NCI-H82 (cell line): ENCODE measurements around the gene SSR4.
"Not testable (repeated sequence)": the region's sequence is repeated elsewhere in the genome, so short reads cannot be mapped to it uniquely, and the experiment has no call there.

Experiments used
- DNase-seq: peaks from one replicate; lab custom pipeline; 2025; lab: John Stamatoyannopoulos, UW

SSR4 gene

DNA sequence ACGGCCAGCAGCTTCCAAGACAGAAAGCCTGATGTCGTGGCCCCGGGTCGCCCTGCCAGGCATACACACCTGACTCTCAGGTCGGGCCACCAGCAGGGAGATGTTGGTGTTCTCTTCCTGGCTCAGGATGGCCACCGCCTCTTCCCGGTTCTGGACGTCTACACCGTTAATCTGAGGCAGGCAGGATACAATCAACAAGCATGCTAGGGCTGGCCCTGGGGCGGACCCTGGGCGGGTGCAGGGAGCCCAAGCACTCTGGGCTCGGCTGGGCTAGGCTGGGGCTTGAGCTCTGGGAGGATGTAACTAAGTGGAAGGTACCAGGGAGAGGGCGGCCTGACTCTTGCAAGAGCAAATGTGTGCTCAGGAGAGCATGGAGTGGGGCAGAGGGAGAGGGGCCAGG, 11.0 kb downstream of the SSR4 start:
- no peak for DNase-seq

DNA sequence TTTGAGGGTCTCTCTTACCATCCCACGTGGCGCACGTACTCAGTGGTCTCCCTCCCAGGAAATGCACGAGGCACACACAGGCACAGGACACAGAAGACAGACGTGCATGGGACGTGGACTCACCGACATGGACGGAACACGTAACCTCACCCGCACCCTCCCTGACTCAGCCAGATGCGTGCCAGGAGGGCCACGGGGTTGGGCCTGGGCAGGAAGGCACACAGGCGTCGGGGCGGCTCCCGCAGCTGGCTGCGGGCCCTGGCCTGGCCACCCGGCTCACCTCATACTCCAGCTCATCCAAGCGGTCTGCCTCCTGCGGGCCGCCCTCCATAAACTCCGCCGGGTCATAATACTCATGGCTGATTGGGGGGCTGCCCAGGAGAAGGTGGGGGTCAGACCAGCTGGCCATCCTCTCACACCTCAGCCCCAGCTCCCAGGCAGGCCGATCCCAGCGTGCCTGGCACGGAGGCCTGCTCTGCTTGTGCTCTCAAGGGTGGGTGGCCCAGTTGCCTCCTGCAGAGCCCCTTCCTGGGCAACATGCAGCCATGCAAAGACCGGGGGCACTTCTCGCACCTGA, 12.6 kb downstream of the SSR4 start:
- DNase-seq, result no peak

DNA sequence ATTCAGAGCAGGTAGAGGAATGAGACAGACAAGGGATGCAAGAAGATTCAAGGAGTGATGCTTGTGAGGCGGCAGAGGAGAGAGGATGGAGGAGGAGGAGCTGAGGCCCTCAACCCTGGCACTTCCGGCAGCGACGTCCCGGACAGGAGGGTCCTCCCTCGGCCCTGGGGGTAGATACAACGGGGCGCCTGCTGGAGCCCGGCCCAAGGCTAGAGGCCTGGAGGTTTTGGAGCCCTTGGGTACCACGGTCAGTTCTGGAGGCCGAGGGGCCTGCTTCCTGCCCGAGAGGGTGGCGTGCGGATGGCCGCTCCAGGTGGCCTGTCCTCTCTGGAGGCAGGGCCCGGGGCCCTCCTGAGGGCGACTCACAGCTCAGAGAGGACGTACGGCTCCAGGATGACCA, 13.5 kb downstream of the SSR4 start:
- DNase-seq, result no peak

DNA sequence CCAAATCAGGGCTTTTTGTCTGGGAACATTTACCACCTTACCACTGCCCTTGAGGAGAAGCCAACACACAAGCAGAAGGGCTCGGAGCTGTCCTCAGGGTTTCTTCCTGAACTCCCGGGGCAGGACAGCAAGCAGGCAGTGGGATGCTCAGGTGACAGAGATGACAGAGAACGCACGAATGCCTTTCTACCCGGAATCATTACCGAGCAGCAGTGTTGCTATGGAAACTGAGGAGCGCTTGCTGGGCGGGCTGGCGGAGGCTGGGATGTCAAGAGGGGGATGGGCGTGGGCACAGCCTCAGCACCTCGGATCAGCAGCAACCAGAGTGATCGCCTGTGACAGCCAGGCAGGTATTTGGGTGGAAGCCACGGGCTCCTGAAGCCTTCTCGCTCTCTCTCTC, 17.8 kb downstream of the SSR4 start:
- DNase-seq, result no peak

DNA sequence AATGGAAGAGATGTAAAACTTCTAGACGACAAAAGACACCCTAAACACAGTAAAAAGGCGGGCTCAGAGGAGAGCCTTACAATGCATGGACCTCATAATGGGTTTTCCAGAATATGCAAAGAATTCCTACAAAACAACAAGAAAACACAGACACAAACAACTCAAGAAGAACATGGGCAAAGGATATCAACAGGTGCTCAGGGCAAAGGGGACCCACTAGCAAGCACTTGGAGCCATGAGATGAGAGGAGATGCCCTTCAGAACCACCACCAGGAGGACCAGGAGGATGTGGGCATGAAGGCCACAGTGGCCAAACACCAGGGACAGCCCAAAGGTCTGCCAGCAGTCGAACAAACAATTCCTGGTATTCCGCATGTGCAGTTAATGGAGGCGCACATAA, 18.7 kb downstream of the SSR4 start:
- DNase-seq, result no peak

DNA sequence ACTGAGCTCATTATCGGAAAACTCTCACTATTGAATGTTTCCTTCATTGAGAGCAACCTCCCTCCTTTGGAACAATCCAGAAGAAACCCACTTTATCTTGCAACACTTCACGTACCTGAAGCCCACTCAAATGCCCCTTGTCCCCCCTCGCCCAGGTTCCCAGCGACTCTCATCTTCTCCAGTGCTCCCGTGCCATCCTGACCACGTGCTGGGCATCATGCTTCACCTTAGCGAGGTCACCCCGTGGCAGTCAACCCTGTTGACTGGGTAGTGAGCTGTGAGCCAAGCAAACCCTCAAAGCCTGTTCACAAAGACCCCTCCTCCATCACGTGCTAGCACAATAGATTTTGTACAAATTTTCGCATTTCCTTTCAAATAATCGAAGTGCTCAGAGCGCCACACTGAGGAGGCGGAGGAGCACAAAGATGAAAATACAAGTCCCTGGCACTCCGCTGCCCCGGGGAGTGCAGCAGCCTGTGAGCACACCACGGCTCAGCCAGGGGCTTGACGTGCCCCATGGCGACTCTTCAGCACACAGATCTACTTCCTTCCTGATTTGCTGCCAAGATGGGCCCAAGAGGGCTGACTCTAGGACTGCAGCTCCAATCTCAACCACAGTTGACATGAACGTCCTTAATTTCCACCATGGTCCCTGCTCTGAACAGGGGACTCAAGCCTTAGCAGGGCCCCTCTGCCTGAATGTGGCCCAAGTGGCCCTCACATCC, 20.3 kb downstream of the SSR4 start:
- DNase-seq, result no peak

DNA sequence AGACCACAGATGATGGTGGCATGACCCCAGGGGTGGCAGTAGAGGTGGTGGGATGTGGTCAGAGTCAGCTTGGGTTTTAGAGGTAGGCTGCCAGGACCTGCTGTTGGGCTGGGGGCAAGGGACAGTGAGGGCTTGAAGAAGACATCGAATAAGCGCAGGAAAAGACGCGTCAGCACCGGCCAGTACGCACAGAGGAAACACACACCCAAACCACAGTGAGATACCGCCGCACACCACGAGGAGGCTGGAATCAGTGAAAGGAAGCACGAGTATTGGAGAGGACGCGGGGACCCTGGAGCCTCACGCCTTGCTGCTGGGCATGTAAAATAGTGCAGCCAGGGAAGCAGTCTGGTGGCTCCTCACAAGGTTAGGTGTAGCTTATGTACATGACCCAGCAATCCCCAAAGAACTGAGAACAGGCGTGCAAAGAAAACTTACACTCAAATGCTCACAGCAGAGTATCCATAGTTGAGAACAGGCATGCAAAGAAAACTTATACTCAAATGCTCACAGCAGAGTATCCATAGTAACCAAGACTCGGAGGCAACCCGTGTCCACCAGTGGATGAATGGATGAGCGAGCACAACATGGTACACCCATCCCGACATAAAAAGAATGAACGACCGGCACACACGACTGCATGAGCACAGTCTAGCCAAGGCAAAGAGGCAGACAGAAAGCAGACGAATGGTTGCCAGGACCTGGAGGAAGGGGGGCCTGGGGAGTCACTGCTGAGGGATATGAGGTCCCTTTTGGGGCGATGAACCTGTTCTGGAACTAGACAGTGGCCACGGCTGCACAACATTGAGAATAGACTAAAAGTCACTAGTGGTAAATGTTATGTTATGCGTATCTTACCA, 22.6 kb downstream of the SSR4 start:
- no peak for DNase-seq

DNA sequence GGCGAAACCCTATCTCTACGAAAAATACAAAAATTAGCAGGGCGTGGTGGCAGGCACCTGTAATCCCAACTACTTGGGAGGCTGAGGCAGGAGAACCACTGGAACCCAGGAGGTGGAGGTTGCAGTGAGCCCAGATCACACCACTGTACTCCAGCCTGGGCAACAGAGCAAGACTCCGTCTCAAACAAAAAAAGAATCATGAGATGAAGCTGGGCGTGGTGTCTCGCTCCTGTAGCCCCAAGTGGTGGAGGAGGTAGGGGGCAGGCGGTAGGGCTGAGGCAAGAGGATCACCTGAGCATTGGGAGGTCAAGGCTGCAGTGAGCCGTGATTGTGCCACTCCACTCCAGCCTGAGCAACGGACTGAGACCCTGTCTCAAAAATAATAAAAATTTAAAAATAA, 23.6 kb downstream of the SSR4 start:
- DNase-seq, result not testable (repeated sequence)

DNA sequence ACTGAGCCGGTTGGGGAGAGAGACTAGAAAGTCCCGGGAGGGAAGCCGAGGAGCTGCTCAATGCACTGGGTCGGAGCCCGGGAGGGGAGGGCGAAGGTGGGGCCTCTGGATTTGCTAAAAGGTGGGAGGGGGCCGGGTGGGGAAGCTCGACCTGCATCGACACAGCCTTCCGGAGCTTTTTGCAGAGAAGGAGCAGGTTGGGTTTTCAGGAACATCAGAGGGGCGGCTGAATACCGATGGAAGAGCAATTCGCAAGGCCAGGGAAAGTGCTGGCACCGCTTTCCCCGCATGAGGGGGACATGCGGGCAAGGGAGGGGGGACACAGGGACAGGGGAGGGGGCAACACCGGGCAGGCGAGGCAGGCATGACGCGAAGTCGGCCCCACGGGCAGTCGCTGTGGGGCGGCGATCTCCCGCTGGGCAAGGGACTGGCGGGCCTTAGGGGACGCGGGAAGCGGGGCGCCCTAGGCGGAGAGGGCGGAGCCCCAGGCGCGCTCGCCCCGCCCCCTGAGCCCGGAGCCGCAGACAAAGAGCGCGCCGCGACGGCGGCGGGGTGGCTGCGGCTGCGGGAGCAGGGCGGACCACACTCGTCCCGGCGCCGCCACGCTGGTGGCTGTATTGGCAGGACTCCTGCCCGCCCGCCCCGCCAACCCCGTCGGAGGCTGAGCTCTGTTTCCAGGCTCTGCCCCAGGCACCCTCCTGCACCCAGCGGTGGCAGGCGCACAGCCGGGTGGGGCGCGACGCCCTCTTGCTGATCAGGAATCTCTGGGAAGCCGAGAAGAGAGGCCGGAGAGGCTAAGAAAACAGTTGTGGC, 24.3 kb downstream of the SSR4 start:
- peak; percentile 71 for DNase-seq

DNA sequence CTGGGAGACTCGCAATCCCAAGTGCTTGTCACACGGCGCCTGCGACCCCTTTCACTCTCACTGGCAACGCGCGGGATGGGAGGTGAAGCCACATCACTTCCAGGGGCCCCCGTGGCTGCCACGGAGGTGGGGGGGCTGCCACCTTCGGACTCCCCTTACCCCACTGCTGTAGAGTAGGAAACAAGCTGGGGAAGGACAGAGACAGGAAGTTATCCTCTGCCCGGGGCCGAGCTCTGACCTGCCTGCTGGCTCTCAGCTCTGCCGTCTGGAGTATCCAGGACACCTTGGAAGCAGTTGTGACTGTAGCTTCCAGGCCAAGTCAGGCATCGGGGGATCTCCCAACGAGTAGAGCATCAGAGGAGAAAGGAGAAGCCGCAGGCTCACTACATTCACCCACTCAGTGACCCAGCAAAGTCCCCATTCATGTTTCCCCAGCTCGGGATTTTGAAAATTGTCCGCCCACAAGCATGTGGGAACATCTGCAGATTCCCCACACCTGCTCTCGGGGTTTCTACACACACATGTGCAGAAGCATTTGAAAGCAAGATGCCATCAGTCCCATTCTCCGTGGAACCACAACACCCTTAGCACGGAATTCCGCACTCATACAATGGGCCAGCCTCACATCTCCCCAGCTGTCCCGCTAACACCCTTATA, 25.0 kb downstream of the SSR4 start:
- DNase-seq, result peak; percentile 50

DNA sequence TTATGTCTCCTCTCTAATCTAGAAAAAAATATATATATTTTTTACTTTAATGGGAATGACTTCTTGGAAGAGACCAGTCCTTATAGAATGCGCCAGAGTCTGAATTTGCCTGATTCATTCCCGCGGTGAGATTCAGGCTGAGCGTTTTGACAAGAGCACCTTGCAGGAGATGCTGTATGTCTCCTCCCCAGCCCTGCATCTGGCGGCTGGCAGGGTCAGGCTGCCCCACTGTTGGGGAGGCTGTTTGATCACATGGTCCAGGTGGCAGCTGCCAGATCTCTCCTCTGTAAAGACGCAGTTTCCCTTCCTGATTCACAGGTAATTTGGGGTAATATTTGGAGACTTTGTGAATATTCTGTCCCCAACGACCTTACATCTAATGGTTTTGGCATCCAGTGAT, 26.1 kb downstream of the SSR4 start:
- DNase-seq, result peak; percentile 32

DNA sequence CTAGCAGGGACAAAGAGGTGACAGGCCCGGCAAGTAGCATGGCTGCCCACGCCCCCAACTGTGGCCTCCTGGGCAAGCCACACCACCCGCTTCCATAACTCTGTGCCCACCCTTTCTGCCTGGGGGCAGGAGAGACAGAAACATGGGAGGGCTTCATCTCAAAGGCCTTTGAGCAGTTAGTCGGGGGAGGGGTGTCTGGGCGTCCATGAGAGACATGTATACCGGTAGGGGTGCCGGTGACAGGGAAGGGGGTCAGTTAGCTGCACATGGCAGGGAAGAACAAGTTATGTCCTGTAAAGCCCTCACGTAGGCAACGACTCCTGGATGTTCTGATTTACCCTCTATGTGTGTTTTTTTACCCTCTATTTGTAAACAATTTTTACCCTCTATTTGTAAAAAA, 26.6 kb downstream of the SSR4 start:
- DNase-seq, result no peak

DNA sequence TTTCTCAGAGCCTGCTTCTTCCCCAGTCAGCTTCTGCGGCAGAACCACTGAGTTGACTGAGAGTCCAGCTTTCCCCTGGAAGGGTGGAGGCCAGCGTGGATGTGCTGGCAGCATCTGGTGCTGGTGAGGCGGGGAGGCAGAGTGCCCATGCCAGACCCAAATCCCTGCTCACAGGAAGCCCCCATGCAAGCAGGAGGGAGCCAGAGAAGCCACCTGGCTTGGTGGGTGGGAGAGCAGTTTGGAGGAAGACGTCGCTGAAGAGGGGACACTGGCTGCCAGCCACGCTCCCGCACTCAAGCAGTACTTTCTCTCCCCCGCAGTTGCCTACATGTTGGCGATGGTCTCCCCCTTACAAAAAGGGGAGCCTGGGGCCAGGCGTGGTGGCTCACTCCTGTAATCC, 29.9 kb downstream of the SSR4 start:
- no peak for DNase-seq

DNA sequence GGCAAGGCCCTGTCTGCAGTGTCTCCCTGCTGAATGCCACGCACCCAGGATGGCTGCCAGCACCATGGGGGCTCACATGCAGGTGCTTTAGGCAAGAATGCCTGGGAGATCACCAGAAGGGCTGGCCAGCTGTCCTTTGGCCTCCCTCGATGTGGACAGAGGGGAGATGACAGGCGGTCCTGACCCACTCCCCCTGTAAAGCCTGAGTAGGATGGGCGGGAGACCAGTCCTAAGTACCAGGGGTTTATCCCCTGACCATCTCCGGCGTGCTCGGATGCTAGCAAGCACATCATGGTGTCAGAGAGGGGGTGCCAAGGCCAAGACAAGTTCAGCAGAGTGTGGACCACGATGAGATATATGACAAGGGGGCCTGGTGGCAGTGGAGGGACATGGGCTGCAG, 30.6 kb downstream of the SSR4 start:
- DNase-seq, result no peak

DNA sequence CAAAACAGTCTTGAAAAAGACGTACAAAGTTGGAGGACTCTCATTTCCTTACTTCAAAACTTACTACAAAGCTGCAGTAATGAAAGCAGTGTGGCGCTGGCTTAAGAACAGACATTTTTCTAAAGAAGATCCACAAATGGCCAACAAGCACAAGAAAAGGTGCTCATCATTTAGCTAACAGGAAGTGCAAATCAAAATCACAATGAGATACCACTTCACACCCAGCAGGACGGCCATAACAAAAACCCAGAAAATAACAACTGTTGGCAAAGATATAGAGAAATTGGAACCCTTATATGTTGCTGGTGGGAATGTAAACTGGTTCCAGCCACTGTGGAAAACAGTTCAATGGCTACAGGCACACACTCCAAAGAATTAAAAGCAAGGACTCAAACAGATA, 32.5 kb downstream of the SSR4 start:
- no peak for DNase-seq

DNA sequence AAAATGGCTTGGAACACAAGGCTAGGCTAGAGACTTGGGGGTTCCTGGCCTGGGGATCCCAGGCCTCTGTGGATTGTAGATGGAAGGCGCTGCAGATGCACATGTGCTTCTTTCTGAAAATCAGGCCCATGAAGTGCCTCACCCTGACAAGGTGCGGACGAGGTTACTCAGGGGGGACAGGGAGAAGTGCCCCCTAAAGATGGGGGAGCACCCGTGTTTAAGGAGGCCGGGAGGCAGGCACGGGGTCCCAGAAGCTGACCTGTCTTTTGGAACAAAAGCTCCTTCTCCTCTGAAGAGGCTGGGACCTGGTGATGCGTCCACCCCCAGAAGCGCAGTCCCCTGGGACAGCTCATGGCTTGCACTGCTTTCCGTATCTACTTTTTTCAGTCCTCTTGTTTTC, 33.4 kb downstream of the SSR4 start:
- DNase-seq, result no peak

DNA sequence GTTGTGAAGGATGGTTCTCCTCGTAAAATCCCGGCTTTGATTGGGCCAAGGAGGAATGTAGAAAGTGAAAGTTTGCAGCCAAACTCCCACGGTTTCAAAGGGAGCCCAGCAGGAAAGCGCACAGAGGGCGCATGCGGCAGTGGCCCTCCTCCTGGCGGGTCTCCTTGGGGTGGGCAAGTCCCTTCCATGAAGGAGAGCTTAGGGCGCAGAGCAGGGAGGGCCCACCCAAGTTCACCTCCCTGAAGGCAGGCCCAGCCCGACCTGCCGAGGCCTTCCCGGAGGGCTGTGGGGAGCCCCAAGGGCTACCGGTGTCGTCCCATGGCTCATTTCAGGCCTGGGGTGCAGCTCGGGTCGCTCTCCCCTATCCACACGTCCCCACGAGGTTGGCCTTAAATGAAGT, 33.8 kb downstream of the SSR4 start:
- DNase-seq, result no peak

DNA sequence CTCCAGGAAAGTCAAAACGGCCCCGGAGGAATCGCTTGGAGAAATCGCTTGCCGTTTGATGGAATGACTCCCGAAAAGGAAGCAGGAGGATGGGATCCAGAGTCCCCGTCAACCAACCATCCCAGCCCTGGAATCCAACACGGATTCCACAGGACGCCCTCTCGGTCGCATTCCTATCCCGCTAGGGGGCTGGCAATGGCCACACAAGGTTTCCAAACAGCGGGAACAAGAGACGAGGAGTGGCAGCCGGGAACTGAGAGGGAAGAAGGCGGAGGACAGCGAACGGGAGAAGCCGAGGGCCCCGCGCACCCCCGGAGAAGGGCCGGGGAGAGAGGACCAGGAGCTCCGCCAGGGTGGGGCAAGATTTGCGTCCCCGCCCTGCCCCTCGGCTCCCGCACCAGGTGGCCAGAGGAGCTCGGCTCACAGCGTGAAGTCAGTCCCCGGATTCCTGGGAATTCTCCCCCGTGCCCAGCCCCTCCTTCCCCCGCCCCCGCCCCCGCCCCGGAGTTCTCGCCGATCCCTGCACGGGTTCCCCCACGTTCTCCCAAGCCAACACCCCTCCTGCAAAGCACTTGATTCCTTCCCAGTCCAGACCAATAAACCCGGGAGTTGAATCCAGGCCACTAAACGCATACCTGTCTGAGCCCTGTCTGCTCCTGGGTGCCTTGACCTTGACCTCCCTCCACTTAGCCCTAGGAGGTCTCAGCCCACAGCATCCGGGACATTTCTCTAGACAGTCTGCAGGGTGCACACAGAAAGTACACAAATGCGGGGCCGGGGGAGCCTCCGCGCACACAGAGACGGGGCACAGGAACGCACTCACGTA, 34.5 kb downstream of the SSR4 start:
- DNase-seq, result peak; percentile 39

DNA sequence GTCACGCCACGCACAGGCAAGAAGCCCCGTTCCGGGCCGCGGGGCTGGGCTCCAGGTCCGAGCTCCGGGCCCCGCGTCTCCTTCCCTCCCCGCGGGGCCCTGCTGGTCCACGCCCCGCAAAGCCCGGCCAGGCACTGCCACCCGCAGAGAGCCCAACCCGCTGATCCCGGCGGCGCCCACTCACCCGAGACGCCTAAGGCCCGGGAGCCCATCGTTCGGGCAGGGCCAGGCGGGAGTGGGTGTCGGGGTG, 35.0 kb downstream of the SSR4 start:
- no peak for DNase-seq

DNA sequence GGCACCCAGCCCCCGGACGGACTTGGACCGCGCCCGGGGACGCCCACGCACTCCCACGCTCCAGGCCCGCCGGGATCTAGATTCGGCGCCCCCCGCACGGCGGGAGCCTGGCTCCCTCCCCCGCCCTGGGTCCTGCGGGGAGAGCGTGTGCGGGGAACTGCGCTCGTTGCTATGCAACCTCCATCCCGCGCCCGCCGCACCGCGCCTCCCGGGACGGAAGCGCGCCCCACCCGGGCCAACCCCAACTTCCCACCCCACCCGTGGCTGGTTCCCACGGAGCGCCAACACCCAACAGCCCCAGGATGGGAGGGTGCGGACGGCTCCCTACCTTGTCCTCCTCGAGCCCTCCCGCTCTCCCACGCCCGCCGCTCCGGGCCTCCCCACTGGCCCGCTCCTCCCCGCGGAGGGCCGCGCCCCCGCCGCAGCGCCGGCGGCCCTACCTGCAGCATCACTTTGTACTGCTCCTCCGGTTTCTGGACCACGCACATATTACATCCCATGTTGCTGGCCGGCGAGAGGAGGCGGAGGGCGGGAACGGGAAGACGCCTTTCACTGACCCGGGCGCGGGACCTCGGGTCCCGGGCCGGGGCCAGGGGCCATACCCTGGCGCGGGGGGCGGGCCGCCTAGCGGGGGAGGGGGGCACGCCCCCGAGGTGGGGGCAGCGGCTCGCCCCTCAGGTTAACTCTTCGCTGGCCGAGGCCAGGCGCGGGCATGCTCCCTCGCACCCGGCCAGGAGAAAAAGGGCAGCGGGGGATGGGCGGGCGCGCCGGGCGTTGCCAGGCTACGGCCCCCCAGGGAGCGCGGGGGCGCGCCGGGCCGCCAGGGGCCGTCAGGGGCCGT, 35.6 kb downstream of the SSR4 start, which contains the start of gene PDZD4:
PDZD4 (minus strand) TSS at position 746 of the 841 bp plus-strand sequence; CDS start at position 500, 246 bp downstream.
- DNase-seq, result peak; percentile 36
